GM21381 (cell line): ENCODE results near the gene DYNC1LI1.

Experiments used
- ATAC-seq: cut with Tn5 transposase; IDR thresholded peaks from one replicate; pipeline ENCODE4 v1.9.1; 2021; ENCODE audit warnings: mild to moderate bottlenecking, moderate library complexity; ENCODE audit not compliant: unreplicated experiment

DYNC1LI1 gene

DNA sequence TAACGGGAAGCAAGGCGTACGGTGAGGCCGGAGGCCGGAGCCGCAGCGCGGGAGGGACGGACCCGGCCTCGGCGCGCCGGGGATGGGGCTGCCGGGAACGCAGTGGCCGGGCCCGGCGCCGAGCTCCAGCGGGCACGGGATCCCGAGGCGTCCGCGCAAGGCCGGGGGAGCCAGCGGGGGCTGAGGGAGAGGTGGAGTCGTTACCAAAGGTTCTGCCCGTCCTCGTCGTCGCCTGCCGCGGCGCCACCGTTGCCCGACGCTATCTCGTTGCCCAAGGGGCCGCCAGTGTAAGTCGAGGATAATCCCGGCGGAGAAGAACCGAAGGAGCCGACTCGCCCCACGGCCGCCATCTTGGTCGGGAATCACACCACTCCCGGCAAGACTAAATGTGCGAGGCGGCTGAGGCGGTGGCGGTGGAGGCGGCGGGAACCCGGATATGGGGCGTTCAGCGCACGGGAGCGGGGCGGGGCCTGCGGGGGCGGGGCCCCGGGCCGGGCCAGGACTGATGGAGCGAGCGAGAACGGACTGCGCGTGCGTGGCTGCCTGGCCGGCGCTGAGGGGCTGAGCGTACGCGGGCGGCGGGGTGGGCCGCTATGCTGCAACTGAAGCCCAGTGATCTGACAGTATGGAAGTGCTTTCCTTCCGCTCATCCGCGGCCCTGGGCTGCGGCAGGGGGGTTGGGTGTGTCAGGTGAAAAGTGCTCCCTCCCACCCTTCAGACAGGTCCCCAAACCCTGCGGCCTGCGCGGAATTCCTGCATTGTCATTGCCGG lies at the start of gene DYNC1LI1:
Gene DYNC1LI1, minus strand, starts transcription at position 438 of the 771 bp plus-strand sequence. Its CDS starts 88 bp downstream, at position 350.
- peak; percentile 90 for ATAC-seq

DNA sequence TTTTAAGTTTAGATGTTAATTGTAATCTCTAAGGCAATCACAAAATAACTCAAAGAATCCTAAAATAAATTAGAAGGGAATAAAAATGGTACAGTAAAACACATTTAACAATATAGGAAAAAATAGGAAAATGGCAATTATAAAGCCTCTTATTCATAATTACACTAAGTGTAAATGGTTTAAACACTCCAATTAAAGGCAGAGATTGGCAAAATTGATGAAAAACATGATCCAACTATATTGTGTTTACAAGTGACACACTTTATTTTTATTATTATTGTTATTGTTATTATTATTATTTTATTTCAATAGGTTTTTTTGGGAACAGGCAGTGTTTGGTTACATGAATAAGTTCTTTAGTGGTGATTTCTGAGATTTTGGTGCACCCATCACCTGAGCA lies 48.7 kb upstream of the DYNC1LI1 start:
- ATAC-seq = no peak

DNA sequence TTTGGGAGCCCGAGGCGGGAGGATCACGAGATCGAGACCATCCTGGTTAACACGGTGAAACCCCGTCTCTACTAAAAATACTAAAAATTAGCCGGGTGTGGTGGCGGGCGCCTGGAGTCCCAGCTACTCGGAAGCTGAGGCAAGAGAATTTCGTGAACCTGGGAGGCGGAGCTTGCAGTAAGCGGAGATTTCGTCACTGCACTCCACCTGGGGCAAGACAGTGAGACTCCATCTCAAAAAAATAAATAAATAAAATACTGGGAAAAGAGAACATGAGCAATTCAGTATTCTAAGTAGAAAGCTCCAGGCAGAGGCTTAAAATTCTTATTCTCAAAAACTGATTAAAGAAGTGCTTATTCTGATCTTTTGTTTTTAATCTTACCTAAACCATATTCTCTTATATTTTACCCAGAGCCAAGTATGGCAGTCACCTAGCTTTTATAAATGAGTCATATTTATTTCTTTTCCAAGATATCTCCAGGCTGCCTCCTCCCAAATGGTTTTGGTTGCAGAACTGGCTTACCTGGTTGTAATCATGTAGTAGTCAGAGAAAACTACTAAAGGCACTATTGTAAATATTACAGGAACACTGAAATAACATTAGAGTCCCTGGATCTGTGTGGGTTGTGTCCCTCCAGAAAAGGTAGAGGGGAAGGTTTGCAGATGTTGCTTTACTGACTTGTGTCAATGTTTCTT lies 45.8 kb upstream of the DYNC1LI1 start:
- no peak for ATAC-seq

DNA sequence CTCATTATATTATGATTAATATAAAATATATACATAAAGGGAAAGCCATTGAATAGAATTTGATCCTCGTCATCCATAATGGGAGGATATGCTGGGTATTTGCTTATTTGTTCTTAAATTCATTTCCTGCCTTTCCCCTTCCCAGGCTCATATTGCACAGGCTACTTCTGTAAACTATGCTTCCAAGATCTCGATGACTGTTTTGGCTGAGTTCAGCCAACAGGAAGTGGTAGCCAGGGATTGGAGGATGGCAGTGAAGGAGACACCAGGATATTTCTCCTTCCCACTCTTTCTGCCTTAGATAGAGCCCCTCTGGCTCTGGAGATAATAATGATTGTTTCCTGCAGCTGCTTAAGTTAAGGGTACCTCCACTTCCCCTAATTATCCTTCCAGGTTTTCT lies 44.3 kb upstream of the DYNC1LI1 start:
- ATAC-seq = no peak

DNA sequence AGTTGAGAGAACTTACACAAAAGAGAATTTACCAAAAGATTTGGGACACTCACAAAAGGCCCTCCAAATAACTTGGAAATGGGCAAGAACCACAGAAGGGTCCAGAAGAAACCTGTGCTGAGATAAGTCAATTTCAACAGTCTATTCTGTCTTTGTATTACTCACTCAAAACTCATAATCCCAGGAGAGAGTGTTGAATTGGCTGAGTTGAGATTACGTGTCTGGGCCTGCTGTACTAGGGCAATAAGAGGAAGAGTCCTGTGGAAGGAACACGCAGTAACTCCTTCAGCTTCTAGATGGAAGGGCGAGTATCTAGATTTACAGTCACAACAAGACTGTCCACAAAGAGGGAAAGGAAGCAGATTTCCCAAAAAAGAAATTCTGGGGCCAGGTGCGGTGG lies 42.5 kb upstream of the DYNC1LI1 start:
- ATAC-seq = no peak

DNA sequence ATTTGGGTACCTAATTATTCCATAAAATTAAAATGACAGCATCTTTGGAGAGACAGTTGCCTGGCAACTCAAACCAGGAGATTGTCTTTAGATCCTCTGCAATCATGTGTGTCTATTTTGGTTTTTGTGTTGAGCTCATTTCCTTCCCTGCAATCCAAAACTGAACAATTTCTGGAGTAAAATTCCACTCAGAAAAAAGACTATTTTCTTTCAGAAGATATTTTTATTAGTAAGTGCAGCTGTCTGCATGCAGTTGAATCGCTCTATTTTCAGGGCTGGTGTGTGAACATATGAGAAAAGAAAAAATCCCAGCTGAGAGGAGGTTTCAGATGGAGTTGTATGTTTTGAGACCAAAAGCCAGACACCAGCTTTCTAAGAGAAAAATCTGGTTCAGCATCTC lies 41.9 kb upstream of the DYNC1LI1 start:
- ATAC-seq = no peak

DNA sequence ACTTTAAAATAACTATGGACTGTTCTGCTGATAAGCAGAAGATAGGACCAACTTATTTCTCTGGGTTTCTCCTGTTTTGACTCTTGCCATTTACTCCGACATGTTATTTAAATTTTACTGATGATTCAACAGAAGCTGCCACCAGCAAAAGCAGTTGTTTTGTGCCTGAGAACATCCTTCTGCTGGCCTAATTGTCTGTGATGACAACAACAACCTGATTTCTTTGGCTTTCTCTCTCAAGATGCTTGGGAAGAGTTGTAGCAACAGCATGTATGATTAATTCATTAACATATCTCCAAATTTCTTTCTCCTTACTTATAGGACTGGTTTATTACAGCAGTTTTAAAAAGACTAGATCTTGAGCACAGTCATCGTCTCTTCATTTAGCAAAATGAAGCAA lies 36.9 kb upstream of the DYNC1LI1 start:
- no peak for ATAC-seq

DNA sequence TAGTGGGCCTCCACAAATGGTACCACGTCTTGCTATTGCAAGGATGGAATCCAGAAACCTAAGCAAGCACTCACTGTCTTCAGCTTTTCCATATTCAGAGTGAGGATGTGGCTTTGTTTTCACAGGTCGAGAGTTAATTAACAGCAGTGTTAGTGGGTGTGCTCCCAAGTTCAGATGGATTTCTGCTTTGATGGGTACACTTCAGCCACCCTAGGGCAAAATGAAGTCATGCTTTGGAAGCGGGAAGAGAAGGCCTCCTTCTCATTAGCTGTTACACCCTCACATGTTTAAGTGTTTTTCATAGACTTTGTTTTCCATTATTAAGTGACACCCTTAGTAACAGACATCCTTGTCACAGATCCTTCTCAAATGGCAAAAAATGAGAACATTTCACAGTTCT lies 36.3 kb upstream of the DYNC1LI1 start:
- ATAC-seq = no peak

DNA sequence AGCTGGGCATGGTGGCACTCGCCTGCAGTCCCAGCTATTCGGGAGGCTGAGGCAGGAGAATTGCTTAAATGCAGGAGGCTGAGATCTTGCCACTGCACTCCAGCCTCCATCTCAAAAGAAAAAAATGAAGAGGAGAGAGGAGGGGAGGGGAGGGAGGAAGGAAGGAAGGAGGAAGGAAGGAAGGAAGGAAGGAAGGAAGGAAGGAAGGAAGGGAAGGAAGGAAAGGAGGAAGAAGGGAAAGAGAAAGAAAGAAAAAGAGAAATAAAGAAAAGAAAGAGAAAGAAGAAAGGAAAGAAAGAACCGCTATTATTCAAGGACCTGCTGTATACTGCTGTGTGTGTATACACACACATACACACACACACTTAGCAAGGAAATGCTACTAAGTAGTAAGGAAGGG lies 35.6 kb upstream of the DYNC1LI1 start:
- no peak for ATAC-seq

DNA sequence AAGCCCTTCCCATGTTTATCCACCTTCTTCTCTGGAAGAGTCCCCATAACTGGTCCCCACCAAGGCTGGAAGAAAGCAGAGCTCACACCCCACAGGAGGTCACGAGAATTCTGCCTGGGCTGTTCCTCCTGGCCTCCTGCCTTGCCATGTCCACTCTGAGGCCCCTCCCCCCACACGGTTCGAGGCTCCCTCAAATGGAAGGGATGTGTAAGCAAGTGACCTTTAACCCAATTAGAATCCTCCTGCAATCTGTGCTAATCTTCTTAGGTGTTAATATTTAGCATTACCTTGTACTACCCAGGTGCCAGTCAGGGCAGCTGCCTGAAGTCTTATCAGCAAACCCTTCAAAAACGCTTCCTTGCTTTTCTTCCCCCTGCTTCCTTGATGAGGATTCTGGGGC lies 32.4 kb upstream of the DYNC1LI1 start:
- ATAC-seq = no peak

DNA sequence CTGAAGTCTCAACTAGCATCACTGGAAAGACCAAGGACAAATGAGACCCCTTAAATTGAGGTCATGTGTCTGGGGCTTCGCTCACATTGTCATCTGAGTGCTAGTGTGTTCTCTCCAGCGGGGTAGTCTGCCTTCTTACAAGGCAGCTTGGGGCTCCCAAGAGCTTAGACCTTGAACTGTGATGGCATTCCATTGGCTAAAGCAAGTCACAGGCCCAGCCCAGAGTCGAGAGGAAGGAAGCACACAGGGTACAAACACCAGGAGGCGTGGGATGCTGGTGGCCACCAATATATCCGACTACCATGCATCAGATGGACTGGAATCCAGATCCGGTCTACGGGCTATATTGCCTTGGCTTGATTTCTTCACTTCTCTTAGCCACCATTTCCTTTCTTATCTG lies 31.5 kb upstream of the DYNC1LI1 start:
- ATAC-seq = no peak

DNA sequence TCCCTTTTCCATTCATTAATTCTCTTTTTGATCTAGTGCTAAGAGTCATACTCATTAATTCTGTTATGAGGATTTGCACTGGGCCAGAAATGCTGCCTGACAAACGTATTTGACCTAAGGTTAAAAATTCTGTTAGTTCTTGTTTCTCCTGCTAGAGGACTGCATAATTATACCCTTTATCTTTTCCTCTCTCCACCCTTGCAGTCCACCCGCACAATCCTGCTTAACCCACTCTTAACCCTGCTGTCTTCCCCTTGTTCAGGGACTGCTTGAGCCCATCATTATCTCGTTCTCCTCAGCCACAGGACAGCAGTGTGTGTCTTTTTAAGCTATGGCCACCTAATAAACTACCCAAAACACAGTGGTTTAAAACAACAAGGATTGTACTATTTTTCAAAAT lies 31.1 kb upstream of the DYNC1LI1 start:
- ATAC-seq = no peak

DNA sequence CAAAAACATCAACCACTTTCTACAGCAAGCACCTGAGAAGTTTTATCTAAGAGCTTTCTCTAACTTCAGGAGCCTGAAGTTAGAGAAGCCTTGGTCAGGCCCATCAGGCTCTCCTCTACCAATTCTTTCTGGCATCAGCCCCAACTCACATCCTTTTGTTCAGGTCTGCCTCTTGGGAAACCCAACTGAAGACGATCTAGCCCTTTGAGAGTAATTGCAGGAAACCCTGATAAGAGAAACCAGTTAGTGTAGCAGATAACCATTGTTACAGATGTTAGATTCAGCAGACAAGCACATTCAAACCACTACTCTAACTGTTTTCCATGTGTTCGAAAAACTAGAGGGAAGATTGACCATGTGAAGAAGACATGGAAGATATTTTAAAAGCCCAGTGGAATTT lies 27.0 kb upstream of the DYNC1LI1 start:
- ATAC-seq = no peak

DNA sequence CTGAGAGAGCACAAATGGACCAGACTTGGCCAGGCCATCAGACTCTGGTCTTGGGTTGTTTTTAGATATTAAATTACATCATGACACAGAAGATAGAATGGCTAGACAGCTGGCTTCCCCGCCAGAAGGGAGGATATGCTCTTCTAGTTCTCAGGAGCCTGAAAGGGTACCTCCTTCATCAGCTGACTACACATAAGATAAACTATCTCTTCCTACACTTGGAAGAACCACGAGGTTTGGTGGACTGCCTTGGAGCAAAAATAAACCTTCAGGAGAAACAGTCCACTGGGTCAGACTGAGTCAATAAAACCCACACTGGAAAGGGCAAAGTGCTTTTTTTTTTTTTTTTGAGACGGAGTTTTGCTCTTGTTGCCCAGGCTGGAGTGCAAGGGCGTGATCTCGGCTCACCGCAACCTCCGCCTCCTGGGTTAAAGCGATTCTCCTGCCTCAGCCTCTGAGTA lies 26.3 kb upstream of the DYNC1LI1 start:
- ATAC-seq = no peak

DNA sequence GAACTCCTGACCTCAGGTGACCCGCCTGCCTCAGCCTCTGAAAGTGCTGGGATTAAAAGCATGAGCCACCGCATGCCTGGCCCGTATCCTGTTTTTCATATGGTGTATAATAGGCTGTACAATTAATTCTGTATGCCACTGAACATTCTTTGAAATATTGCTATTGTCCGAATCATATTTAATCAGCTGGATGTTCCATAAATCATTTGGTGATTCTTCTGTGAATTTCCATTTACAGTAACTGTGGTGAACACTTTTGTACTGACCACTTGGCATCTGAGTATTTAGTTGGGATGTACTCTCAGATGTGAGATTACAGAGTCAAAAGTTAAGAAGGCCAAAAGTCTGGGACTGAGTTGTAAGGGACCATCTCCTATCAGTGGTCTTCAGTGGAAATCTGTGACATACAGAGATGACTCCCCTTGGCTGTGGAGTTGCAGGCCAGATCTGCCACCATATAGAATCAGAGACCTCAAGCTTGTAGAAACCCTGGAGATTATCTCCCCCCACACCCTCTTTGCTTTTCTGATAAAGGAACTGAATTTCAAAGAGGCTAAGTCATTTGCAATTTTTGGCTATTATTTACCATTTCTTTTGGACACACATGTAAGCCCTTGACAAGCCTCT lies 25.7 kb upstream of the DYNC1LI1 start:
- no peak for ATAC-seq

DNA sequence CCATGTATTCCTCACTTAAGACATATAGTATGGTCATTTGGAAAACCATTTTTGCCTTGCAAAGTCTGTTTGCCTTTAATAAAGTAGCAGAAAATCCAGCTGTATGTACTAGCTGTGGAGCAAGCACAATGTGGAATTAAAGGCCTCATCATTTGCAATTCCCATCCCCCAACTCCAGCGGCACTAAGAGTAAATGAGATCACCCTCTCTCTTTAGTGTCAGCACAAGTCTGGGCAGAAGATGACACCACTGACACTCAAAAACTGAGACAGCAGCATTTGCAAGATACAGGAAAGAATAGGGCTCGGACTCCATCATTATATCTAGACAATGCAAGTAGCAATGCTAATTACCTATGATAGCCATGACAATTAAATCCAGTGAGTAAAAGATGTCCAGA lies 24.7 kb upstream of the DYNC1LI1 start:
- no peak for ATAC-seq

DNA sequence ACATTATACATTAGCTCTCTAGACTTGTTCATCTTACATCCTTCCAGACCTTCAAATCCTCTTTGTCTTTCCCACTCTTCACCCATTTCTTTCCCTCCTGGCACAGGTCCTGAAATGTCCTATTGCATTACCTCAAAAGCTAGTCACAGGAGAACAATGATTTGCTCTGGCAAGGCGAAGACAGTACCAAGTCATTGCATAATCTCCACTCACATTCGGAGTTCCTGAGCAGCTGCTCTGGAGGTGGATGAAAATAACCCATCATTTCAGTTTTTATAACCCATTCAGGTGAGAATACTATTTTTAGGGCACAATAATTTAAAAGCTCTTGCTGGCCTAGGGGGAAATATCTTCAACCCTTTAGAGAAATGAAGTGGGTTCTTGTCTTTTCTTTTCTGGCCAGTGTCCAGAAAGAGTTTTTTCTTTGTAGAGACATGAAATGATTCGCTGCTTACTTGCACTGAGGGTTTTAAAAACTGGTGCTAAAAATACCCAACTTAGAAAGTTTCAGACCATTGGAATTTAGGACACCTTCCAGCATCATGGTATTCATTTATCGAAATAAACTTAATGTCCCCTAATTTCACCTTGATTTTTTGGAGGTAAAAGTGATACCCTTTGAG lies 23.4 kb upstream of the DYNC1LI1 start:
- ATAC-seq = no peak

DNA sequence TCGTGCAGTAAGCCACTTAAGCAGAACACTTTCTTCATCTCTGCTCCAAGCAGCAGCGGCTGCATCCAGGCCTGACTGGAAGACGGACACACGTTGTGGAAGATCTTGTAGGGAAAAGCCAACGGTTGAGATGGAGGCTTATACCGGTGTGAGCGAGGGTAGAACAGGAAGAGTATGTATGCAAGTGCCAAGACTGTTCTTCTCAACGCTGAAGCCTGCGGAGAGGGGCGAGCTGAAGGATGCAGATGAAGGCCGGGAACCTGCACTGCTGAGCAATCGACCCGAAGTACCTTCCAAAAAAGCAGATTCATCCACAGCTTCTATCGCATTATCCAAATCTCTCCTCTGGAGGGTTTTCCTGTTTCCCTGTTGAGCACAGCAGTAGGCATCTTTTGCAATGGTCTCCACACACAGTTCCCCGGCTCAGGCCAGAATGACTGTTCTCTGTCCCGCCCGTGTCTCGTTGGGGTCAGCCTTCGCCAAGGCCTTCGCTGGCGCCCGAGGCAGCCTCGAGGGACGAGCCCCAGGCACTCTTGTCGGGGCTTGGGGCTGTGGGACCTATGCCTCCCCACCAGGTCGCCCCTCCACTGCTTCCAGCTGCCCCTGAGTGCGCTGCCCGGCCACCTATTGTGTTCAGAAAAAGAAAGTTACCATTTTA lies 22.2 kb upstream of the DYNC1LI1 start:
- no peak for ATAC-seq

DNA sequence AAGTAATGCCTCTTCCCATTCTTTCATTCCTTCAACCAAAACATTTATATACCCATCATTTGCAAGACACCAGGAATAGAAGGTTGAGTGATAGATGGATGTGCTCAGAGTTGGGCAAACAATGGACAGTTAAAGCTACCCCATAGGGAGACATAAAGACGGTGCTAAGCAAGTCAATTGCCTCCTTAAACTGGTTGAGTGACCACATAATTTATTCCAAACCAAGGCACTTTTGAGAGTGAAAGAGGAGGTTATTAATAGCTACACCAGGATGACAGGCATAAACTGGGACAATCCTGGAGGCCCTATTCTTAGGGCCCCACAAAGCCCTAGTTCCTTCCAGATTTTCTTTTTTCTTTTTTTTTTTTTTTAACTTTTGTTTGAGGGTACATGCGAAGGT lies 21.4 kb upstream of the DYNC1LI1 start:
- ATAC-seq = no peak

DNA sequence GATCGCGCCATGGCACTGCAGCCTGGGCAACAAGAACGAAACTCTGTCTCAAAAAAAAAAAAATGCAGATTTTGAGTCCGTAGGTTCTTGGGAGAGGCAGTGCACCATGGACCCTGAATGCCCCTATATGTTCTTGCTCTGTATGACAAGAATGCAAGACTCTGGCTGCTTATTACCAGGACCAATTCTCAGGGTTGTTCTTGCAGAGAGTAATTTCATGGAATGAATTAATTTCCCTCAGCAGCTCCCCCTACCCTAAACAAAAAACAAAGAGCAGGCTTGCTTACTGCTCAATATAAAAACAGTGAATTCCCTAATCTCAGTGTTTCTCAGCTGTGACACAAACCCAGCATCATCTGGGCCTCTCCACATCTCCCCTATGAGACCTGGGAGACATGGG lies 20.5 kb upstream of the DYNC1LI1 start:
- ATAC-seq = no peak

DNA sequence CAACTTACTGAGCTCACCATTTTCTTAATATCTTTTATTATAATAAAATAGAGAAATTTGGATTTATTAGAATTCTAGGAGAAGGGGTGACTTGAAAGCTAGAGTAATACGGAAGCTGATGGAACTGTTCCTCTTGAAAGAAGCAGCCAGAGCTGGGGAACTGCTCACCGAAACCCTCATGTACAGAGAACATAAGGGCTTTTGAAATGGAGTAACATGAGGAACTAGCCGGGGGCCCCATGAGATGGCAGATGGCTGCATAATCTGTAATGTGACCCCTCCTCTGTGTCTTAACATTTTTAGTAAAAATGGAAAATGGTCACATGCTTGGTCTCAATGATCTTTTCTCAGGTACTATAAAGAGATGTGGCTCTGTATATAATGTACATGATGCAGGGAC lies 15.7 kb upstream of the DYNC1LI1 start:
- no peak for ATAC-seq
